HCEC 1CT (cell line): ENCODE measurements around the gene PACSIN1.

Source experiments
- DNase-seq: peaks from one replicate; pipeline ENCODE4 v3.0.0-alpha.2; 2017

PACSIN1 gene

DNA sequence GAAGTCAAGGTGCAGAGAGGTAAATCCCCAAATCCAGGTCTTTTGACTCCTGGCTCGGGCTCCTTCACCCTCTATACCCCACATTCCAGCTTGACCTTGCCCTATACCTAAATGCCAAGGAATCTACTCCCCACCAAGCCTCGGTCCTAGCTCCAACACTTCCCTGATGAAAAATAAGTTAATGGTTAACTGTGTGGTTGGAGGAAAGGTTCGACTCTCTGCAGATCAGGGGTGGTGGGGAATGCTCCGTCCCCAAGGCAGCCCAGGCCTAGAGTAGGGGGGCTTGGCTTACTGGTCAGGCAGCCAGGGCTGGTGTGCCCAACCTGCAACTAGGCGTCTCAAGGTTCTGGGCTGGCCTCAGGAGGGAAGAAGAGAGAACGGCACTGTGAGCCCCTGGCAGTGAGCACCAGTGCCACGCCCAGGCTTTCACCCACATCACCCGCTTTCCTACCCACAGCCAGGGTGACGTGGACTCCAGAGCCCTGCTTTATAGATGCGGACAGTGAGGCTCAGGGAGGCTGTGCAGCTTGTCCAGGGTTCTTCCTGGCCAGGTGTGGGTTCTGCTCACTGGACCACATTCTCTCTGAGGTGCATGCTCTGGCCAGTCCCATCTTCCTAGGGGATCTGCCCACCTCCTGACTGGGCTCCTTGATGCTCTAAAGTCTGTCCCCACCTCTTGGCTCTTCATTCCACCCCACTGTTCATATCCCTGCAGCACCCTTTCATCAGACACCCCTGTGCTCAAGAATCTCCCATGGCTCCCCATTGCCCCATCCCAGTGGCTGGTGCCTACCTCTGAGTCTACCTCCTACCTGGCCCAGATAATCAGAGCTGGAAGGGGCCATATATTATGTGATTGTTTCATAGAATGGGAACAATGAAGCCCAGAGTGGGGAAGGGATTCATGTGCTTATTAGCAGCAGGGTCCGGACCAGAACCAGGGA is 82.1 kb downstream of the PACSIN1 start:
- DNase-seq, result no peak

- no peak for DNase-seq
These were observed 83.3 kb downstream of the PACSIN1 start for GRCh38 chr6:34549026-34549803.

DNA sequence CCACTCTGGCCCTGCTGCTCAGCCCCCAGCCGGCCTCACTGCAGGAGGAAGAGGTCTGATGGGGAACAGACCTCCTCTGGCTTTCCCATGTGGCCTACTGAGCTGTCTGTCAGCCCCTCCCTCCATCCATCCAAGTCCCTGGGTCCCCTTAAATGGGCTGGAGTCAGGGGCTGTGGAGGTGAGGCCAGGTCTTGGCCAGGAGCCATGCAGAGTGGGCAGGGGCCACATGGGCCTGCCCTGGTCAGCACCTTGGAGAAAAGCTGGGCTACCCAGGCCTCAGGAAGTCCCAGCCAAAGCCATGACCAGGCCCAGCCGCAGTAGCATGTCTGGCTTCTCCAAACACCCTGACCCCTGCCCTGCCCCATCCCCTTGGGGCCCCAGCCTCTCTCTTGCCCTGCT is 83.9 kb downstream of the PACSIN1 start:
- DNase-seq, result no peak

GRCh38 chr6:34551720-34552119 is 85.8 kb downstream of the PACSIN1 start:
- DNase-seq, result no peak

GRCh38 chr6:34552620-34553019 is 86.7 kb downstream of the PACSIN1 start:
- no peak for DNase-seq

GRCh38 chr6:34553146-34553545 is 87.3 kb downstream of the PACSIN1 start:
- DNase-seq, result no peak

DNA sequence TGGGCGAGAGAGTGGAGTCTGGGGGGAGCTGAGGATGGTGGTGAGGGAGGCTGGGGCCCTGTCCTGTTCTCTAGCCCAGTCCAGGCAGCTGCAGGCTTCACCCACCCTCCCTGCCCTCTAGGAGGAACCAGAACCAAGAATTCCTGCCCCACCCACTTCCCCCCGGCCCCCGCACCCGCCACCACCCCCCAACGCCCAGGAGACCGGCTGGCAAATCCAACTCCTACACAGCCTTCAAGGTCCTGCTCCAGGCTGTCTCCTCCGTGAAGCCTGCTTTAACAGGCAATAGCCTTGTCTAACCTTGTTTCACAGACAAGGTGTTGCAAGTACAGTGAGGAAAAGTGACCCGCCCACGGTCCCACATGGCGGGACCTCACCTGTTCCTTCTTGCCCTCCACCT is 87.9 kb downstream of the PACSIN1 start:
- no peak for DNase-seq

DNA sequence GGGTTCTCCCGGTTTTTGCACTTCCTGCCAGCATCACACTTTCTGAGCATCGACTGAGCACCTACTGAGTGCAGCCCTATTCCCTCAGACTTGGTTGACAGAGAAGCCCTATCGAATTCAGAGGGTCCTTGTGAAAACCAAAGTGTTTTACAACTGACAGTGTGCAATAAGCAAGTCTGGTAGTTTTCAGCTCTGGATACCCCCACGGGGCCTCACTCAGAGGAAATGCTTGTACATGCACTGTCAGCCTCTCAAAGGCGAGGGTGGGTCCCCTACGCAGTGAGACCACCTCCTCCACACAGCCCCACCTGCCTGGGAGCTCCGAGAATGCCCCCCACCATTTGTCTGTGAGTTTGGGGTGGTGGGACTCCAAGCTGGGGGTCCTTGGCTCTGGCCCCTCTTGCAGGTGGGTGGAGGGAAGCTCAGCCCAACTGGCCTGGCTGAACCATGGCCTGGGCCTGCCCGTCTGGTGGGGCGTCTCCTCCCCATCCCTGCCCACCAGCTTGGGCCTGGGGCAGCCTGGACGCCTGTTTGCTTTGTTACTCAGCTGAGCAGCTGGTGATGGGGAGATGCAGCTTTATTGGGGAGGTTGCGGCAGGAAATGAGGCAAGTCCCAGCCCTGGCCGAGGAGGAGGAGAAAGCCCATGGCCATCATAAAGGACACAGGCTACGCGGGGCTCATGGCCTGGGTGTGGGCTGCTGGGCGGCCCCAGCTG is 88.6 kb downstream of the PACSIN1 start:
- DNase-seq, result no peak

DNA sequence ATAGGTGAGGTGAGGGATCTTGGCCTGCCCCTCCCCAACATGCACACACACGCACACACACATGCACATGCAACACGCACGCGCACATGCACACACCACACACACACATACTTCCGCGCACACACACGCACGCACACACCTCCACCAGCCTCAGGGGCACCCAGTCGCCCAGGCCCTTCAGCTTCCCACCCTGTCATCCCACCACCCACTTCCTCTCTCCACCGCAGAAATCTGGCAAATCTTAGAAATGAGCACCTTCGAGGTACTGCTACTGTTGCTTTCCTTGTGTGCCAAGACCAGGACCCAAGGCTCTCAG is 89.1 kb downstream of the PACSIN1 start:
- DNase-seq, result no peak

DNA sequence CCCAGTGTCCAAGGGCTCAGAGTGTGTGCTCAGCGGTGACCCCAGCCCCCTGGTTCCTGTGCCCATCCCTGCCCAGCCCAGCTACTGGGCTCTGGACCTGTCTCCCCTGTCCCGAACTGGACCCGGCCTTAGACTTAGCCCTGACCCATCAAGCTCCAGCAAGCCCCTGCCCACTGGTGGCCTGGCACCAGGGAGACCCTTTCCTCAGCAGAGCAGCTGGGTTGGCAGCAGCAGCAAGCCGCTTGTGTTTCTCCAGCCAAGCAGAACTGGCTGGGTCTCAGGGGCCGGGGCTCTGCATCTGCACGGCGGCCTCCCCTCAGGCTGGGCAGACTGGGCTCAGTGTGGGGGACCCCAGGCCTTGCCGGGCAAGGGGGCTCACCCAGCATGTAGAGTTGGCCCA is 89.5 kb downstream of the PACSIN1 start:
- DNase-seq, result no peak

DNA sequence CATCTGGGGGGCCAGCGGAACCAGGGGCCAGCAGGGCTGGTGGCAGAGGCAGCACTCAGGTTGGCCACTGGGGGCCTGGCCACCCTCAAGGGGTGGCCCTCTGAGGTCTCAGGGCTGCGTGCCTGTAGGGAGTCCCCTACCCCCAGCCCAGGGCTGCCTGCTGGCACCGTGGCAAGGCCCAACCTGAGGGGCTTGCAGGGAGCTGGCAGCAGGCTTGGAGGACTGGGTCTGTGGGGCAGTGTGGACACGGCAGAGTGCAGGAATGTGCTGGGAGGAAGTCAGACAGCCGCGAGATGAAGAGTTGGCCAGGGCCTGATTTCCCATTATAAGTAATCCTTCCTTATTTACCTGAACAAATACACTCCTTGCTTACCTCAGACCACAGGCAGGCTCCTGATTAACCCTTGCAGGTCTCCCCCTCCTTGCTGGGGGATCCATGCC is 90.2 kb downstream of the PACSIN1 start, which contains the start of gene SPDEF:
TSS of gene SPDEF (minus strand) at position 299 of the 441 bp plus-strand sequence. CDS start 11,874 bp downstream, outside the sequence.
- DNase-seq, result no peak

DNA sequence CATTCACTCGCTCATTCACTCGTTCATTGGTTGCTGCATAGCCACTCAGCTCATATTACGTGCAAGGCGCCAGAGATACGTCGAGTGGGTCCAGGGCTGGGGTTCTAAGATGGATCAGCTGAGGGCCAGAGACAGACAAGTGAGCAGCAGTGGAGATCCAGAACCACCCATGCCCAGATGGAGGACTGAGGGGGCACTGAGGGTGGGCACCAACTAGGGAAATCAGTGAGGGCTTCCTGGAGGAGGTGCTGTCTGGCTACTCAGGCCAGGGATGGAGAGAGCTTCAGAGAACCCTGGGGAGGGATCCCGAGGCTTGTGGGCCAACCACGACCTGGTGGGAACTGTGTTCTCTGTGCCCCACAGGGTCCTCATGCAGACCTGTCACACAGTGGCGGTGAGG is 90.6 kb downstream of the PACSIN1 start:
- no peak for DNase-seq

DNA sequence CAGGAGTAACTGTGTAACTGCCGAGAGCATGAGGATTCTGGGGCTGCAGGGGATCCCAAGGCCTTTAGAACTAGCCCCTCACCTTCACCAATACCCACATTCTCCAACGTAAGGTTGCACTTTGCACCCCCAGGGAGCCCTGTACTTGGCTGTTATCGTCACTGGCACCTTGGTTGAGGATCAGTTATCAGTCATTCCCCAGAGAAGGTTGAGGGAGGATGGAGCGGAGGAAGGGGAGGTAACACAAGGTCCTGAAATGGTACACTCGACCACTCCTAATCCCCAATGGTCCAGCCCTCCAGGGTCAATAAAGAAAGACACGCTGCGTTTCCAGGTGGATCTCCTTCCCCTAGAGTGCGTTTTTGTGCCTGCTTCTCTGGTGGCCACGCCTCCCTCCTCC is 91.4 kb downstream of the PACSIN1 start:
- DNase-seq, result no peak

- no peak for DNase-seq
These were observed 92.4 kb downstream of the PACSIN1 start for GRCh38 chr6:34558172-34558714.

DNA sequence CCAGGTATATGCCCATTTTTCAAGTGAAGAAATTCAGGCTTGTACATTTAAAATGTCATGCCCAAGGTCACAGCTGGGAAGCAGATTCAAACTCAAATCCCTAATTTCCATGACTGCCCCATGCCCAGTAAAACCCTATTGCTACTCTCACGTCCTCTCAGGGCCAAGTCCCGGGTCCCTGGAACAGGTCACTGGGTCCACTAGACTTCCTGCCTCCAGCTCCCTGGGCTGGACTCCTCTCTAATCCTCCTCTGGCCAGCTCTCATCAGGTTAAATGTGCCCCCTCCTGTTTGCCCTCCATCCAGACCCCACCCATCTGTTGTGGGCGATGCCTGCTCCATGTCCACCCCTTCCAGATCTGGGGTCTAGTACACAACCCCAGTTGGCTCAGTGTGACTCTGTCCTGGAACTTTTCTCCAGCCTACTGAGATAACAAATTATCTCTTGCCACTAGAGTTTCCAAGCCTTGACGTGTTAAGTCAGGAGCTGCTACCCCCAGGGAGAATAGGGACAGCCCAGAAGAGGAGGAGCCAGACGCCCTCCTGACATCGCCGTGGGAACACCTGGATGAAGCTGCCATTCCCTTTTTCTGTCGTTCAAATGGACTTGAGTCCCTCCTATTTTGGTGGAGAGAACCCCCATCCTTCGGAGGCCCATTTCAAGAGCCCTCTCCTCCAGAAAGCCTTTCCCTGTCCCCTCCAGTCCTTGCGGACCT is 93.9 kb downstream of the PACSIN1 start:
- no peak for DNase-seq

DNA sequence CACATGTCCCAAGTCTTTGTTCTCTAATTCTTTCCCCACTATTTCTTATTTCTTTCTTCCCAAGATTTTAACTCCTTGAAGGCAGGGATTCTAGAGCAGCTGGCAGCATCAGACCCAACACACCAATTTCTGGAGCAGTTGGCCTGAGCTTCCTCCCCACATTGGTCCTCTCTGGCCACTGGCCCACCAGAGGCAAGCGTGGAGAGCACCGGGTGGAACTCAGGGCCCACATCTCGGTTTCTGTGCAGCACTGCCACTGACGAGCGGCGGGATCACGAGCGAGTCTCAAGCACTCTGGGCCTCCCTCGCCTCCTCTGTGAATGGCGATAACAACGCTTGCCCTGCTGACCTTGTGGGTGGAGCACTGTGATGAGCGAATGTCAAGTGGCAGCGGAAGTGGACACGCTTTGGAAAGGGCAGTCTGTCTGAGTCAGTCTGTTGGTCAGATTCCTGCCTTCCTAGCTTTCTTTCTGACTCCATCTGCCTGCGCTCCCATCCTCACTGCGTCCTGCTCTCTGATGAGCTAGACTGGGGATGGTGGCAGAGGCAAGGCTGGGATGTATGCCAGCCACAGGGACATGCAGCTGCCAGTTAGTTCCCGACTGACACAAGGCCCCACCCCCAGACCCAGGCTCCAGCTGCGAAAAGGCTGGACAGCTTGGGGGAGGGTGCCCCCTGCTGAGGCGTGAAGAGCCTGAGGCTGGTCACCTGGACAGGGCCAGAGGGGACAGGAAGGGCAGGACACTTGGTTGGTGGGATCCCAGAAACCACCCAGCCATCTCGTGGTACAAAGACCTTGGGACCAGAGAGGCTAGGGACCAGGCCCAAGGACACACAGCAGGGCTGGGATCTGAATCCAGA is 94.7 kb downstream of the PACSIN1 start:
- no peak for DNase-seq

DNA sequence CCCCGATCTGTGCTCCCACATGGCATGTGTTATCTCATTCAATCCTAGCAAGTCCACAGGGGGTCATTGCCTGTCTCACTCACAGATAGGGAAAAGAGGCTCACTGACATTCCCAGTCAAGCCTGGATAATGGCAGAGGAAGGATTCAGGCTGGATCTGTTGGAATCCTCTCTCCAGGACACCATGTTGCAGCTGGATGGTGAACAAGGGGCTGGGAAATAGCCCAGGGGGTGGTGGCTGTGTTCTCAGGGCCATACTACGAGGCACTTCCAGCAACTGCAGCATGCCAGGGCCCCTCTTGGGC is 95.3 kb downstream of the PACSIN1 start:
- no peak for DNase-seq

DNA sequence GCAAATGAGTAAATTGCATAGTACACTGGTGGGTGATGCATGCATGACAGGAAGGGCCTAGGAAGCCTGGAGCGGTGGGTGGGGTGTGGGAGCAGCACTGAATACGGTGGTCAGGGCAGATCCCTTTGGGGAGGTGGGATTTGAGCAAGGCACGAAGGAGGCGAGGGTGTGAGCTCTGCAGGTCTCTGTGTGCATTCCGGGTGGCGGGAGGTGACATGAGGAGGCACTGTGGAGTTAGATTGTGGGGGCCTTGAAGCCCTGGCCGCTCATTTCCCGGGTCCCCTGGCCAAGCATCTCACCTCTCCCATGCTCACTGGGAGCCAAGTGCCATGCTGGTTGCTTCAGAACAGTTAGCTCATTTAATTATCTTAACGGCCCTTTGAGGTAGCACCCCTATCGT is 96.5 kb downstream of the PACSIN1 start:
- no peak for DNase-seq

DNA sequence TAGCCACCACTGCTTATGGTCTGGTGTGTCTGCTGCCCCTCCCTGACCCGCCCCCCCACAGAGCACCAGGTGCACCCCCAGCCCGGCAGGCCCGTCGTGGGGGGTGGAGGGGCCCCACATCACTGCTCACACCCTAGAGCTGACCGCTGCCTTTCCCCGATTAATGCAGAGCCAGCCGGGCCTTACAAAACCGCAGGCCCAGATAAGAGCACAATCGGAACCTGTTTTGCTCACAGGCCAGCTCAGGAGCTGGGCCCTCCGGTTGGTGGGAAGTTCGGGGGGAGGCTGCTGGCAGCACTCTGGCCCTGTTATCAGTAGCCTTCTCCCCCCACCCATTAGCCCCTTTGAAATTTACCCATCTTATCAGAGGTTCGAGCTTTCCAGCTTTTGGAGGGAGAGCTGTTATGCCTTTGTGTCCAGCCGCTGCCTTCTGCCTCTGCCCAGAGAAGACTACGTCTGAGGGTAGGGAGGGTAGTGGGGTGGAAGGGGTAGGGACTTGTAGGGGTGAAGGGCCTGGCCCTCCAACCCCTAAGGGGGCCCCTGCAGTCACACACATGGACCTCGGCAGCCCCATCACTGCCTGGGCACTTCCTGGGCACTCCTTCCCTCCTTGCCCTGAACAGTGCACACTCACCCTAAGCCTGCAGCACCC is 97.1 kb downstream of the PACSIN1 start:
- DNase-seq, result no peak

- no peak for DNase-seq
These were observed 97.6 kb downstream of the PACSIN1 start for GRCh38 chr6:34563513-34563870.

- no peak for DNase-seq
These were observed 98.3 kb downstream of the PACSIN1 start for GRCh38 chr6:34564181-34564580.
